GM23248 (cell line): ENCODE data around the gene FPR3.
"Not testable (repeated sequence)": the region's sequence is repeated elsewhere in the genome, so short reads cannot be mapped to it uniquely, and the experiment has no call there.

Experiments
- EZH2 ChIP-seq: fragments of 200-600 bp; sonication (generic); IDR thresholded peaks from 2 replicates; pipeline ENCODE4 v1.6.1; 2018; ENCODE audit warnings: antibody characterized with exemption, mild to moderate bottlenecking; ENCODE audit not compliant: insufficient read depth, poor library complexity, severe bottlenecking
- EZH2phosphoT487 ChIP-seq: fragments of 200-600 bp; sonication (generic); IDR thresholded peaks from 2 replicates; pipeline ENCODE4 v1.6.1; 2018; ENCODE audit warnings: antibody characterized with exemption, moderate library complexity, mild to moderate bottlenecking, low read depth; ENCODE audit not compliant: insufficient read depth

- not testable (repeated sequence) for TF ChIP-seq EZH2phosphoT487, EZH2
These were observed 10.4 kb downstream of the FPR3 start for GRCh38 chr19:51805396-51805795.
